ENCODE measurements around the gene KRTAP5-10.
"Not testable (repeated sequence)": the region's sequence is repeated elsewhere in the genome, so short reads cannot be mapped to it uniquely, and the experiment has no call there.

KRTAP5-10 gene

DNA sequence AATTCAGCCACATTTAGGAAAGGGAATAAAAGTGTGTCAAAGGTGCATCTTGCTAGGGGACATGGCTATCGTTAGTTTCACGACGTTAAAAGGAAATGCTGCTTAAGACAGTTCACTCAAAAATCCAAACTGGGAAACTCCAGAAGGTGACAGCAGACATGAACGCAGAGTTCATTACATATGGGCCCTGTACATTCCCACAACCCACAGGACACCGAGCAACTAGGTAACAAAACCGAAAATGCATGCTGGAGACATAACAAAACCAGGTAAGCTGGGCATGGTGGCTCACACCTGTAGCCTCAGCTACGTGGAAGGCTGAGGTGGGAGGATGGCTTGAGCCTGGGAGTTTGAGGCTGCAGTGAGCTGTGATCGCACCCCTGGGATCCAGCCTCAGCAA lies 2.3 kb downstream of the KRTAP5-10 start:
- H3K4me1 ChIP-seq (ENCODE audit: control insufficient read depth, insufficient read depth, low read length); H3K4me3 ChIP-seq (ENCODE audit: low read depth, low read length); H3K9me3 ChIP-seq (ENCODE audit: control insufficient read depth, insufficient read depth, low read depth, low read length); POLR2A ChIA-PET; H3K27ac ChIP-seq (ENCODE audit: extremely low read depth, low read depth, low read length); H3K36me3 ChIP-seq (ENCODE audit: control insufficient read depth in 2 of 2, insufficient read depth in 1 of 2, low read length in 2 of 2): not testable (repeated sequence)
- CTCF ChIA-PET: interaction anchor here (0.5 to 1.4 kb wide), 2 partner anchors 12 to 18 kb away, joined by 3 to 5 read pairs; no protein-coding TSS in a partner anchor
- peak; percentile 25; the same call in 1 of the 2 replicates for TF ChIP-seq SCRT2 (tag by site-specific recombination; IDR thresholded peaks at IDR 0.05)

DNA sequence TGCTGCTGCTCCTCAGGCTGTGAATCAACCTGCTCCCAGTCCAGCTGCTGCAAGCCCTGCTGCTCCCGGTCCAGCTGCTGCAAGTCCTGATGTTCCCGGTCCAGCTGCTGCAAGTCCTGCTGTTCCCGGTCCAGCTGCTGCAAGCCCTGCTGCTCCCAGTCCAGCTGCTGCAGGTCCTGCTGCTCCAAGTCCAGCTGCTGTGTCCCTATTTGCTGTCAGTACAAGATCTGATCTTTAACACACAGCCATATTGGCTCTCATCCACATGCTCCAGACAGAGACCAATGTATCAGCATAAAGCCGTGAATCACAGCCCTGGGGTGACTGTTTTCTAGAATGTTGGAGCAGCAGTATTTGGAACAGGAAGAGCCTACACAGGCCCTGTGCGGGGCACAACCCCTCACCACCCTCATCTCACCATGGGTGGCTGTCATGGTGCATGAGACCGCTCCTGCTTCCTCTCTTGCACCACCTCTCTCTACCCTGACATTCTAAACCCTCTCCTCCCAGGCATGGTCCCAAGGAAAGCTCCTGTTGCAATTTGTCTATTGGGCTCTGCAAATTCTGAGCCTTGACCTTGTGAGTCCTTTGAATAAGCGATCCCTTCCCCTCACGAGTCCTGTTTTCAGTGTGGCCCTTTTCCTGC lies 3.5 kb downstream of the KRTAP5-10 start:
- CTCF ChIA-PET: interaction anchor here (1.4 kb wide), 1 partner anchor 11 kb away, joined by 5 read pairs; no protein-coding TSS in a partner anchor
- Histone ChIP-seq H3K36me3 (ENCODE audit: control insufficient read depth in 2 of 2, insufficient read depth in 1 of 2, low read length in 2 of 2) (no peaks in the 10 kb centered on the region), H3K9me3 (ENCODE audit: control insufficient read depth, insufficient read depth, low read depth, low read length) (no peaks in the 10 kb centered on the region), H3K4me3 (ENCODE audit: low read depth, low read length) (no peak overlapping the region), H3K4me1 (ENCODE audit: control insufficient read depth, insufficient read depth, low read length) (no peaks in the 10 kb centered on the region), H3K27ac (ENCODE audit: extremely low read depth, low read depth, low read length) (no peak overlapping the region)
- TF ChIP-seq TCF7L2 (IDR thresholded peaks at IDR 0.05; ENCODE audit: borderline replicate concordance, low read depth, low read length) (no peak), GLIS2 (tag by site-specific recombination; IDR thresholded peaks at IDR 0.05) (no peak), IKZF3 (tag by site-specific recombination; IDR thresholded peaks at IDR 0.05) (no peak), SP3 (tag by site-specific recombination; IDR thresholded peaks at IDR 0.05) (no peak), ZNF555 (tag by site-specific recombination; conservative IDR thresholded peaks at IDR 0.05) (no peak)
- TF ChIP-seq, protein P1, sequence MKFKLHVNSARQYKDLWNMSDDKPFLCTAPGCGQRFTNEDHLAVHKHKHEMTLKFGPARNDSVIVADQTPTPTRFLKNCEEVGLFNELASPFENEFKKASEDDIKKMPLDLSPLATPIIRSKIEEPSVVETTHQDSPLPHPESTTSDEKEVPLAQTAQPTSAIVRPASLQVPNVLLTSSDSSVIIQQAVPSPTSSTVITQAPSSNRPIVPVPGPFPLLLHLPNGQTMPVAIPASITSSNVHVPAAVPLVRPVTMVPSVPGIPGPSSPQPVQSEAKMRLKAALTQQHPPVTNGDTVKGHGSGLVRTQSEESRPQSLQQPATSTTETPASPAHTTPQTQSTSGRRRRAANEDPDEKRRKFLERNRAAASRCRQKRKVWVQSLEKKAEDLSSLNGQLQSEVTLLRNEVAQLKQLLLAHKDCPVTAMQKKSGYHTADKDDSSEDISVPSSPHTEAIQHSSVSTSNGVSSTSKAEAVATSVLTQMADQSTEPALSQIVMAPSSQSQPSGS (tag by site-specific recombination; IDR thresholded peaks at IDR 0.05; ENCODE audit: low read depth): no peak
- TF ChIP-seq, protein P2, sequence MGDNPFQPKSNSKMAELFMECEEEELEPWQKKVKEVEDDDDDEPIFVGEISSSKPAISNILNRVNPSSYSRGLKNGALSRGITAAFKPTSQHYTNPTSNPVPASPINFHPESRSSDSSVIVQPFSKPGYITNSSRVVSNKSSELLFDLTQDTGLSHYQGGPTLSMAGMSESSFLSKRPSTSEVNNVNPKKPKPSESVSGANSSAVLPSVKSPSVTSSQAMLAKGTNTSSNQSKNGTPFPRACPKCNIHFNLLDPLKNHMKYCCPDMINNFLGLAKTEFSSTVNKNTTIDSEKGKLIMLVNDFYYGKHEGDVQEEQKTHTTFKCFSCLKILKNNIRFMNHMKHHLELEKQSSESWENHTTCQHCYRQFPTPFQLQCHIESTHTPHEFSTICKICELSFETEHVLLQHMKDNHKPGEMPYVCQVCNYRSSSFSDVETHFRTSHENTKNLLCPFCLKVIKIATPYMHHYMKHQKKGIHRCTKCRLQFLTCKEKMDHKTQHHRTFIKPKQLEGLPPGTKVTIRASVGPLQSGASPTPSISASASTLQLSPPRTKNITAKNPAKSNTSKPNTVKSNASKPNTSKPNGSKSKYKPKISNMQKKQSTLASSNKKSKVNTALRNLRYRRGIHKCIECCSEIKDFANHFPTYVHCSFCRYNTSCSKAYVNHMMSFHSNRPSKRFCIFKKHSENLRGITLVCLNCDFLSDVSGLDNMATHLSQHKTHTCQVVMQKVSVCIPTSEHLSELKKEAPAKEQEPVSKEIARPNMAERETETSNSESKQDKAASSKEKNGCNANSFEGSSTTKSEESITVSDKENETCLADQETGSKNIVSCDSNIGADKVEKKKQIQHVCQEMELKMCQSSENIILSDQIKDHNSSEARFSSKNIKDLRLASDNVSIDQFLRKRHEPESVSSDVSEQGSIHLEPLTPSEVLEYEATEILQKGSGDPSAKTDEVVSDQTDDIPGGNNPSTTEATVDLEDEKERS (tag by site-specific recombination; IDR thresholded peaks at IDR 0.05): no peak
- POLR2A ChIA-PET: interaction anchor here (0.6 kb wide), 1 partner anchor 11 kb away, joined by 3 read pairs; no protein-coding TSS in a partner anchor

DNA sequence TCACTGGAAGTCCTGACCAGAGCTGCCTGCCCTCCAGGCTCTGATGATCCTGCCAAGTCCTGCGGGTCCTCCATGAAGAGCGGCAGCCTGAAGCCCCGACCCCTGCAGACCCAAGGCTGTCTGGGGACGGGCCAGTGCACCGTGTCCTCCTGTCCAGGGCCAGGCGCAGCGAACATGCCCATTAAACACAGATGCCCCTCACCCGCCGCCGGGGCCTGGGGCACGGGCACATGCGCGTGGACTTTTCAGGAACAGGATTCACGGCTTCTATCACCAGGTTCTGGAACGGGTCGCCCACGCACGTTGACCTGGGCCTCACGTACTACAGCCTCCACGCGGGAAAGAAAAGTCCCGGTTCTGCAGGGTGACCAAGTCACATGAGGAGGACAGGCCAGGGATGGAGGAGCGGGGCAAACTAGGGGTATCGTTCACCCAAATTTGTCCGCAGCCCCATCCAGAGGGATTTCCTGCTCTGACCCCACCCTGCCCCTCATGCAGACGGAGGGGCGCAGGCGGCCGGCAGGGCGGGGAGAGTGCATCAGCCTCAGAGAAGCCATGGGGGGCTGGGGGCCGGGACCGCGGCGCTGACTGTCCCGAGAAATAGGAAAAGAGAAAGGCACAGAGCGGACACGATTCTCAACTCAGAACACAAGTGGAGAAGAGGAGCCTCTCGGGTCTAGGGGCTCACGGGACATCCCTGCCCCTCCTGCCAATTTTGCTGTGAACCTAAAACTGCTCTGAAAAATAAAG lies 5.9 kb downstream of the KRTAP5-10 start:
- POLR2A ChIA-PET: interaction anchor here (1.1 kb wide), 1 partner anchor 8 kb away, joined by 3 read pairs; no protein-coding TSS in a partner anchor
- H3K27ac ChIP-seq (ENCODE audit: extremely low read depth, low read depth, low read length); H3K4me1 ChIP-seq (ENCODE audit: control insufficient read depth, insufficient read depth, low read length); H3K36me3 ChIP-seq (ENCODE audit: control insufficient read depth in 2 of 2, insufficient read depth in 1 of 2, low read length in 2 of 2); H3K4me3 ChIP-seq (ENCODE audit: low read depth, low read length); H3K9me3 ChIP-seq (ENCODE audit: control insufficient read depth, insufficient read depth, low read depth, low read length): not testable (repeated sequence)
- CTCF ChIA-PET: interaction anchor here (0.7 kb wide), 1 partner anchor 9 kb away, joined by 3 read pairs; no protein-coding TSS in a partner anchor

DNA sequence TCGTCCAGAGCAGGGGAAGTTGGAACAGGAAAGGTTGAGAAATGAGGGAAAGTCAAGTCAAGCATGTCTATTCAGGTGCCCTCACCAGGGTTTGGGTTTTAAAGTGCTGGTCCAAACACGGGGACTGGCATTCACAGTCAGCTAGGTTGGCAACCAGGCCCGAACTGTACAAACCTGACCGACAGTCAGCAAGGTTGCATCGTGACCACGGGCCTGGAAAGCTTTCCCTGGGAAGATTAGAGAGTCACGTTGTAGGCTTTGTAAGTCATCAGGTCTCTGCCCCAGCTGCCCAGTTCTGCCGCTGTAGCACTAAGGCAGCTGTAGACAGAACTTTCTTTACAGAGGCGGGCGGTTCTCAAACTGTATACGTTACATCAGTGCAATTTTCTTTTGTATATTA lies 7.4 kb downstream of the KRTAP5-10 start:
- ChIA-PET CTCF (interaction anchor here (1.0 kb wide), 1 partner anchor 10 kb away, joined by 3 read pairs; no protein-coding TSS in a partner anchor), POLR2A (no interaction called here)
- no peaks in the 10 kb centered on the region for H3K4me1 ChIP-seq (ENCODE audit: control insufficient read depth, insufficient read depth, low read length)
- no peak overlapping the region for H3K27ac ChIP-seq (ENCODE audit: extremely low read depth, low read depth, low read length)
- no peaks in the 10 kb centered on the region for H3K9me3 ChIP-seq (ENCODE audit: control insufficient read depth, insufficient read depth, low read depth, low read length)
- H3K36me3 ChIP-seq (ENCODE audit: control insufficient read depth in 2 of 2, insufficient read depth in 1 of 2, low read length in 2 of 2): no peaks in the 10 kb centered on the region
- H3K4me3 ChIP-seq (ENCODE audit: low read depth, low read length): no peak overlapping the region
- TF ChIP-seq, protein P3, sequence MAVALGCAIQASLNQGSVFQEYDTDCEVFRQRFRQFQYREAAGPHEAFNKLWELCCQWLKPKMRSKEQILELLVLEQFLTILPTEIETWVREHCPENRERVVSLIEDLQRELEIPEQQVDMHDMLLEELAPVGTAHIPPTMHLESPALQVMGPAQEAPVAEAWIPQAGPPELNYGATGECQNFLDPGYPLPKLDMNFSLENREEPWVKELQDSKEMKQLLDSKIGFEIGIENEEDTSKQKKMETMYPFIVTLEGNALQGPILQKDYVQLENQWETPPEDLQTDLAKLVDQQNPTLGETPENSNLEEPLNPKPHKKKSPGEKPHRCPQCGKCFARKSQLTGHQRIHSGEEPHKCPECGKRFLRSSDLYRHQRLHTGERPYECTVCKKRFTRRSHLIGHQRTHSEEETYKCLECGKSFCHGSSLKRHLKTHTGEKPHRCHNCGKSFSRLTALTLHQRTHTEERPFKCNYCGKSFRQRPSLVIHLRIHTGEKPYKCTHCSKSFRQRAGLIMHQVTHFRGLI (tag by site-specific recombination; IDR thresholded peaks at IDR 0.05): no peak
- TF ChIP-seq RBAK (tag by site-specific recombination; IDR thresholded peaks at IDR 0.05): no peak
- TF ChIP-seq, protein P4, sequence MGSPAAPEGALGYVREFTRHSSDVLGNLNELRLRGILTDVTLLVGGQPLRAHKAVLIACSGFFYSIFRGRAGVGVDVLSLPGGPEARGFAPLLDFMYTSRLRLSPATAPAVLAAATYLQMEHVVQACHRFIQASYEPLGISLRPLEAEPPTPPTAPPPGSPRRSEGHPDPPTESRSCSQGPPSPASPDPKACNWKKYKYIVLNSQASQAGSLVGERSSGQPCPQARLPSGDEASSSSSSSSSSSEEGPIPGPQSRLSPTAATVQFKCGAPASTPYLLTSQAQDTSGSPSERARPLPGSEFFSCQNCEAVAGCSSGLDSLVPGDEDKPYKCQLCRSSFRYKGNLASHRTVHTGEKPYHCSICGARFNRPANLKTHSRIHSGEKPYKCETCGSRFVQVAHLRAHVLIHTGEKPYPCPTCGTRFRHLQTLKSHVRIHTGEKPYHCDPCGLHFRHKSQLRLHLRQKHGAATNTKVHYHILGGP (tag by site-specific recombination; IDR thresholded peaks at IDR 0.05): no peak
- TF ChIP-seq ZNF324 (tag by site-specific recombination; IDR thresholded peaks at IDR 0.05): no peak
- no peak for TF ChIP-seq ZFP37 (tag by site-specific recombination; IDR thresholded peaks at IDR 0.05)
- TF ChIP-seq, protein P5, sequence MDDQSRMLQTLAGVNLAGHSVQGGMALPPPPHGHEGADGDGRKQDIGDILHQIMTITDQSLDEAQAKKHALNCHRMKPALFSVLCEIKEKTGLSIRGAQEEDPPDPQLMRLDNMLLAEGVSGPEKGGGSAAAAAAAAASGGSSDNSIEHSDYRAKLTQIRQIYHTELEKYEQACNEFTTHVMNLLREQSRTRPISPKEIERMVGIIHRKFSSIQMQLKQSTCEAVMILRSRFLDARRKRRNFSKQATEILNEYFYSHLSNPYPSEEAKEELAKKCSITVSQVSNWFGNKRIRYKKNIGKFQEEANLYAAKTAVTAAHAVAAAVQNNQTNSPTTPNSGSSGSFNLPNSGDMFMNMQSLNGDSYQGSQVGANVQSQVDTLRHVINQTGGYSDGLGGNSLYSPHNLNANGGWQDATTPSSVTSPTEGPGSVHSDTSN (CRISPR knock-in tag; IDR thresholded peaks at IDR 0.05): no peak
- no peak for TF ChIP-seq ZNF843 (tag by site-specific recombination; IDR thresholded peaks at IDR 0.05)
